ENCODE data around the gene CAPS.

GRCh38 chr19:5882421-5882968 is 31.6 kb upstream of the CAPS start:
- no peak for TF ChIP-seq POLR2A (IDR thresholded peaks at IDR 0.05; ENCODE audit: extremely low read depth, insufficient read length)
- no peak for TF ChIP-seq CTCF (IDR thresholded peaks at IDR 0.05; ENCODE audit: low read depth, low read length)
- TF ChIP-seq MAX (IDR thresholded peaks at IDR 0.05; ENCODE audit: low read depth, low read length), result no peak
